Neural cell (in vitro differentiated cells): ENCODE measurements around the gene LYPLAL1. TPM values are rescaled to one million over a fixed set of nuclear protein-coding genes. Genes with fewer than 3 reads are reported as not detected.

ENCODE experiments used
- H2AFZ ChIP-seq: fragments of 200-600, 300-800 bp; sonication (generic), shearing (Covaris generic); 2 replicates; pipeline ENCODE4 v1.6.0; 2014; ENCODE audit warnings: low read depth, mild to moderate bottlenecking, antibody characterized with exemption, low read length, moderate library complexity
- H3F3A ChIP-seq: fragments of 200-600 bp; shearing (Covaris generic); 2 replicates; pipeline ENCODE4 v1.6.1; 2016; ENCODE audit warnings: mild to moderate bottlenecking, moderate library complexity, mixed read lengths, antibody characterized with exemption, low read length; ENCODE audit not compliant: insufficient read depth, poor library complexity, severe bottlenecking
- H3K27ac ChIP-seq: fragments of 200-600, 300-800 bp; sonication (generic), shearing (Covaris generic); 2 replicates; pipeline ENCODE4 v1.5.1; 2014; ENCODE audit warnings: mild to moderate bottlenecking, low read length, moderate library complexity
- H3K27me3 ChIP-seq: fragments of 300-800, 200-600 bp; sonication (generic), shearing (Covaris generic); 2 replicates; pipeline ENCODE4 v1.6.0; 2014; ENCODE audit warnings: mild to moderate bottlenecking, low read depth, low read length, moderate library complexity; ENCODE audit not compliant: insufficient read depth
- H3K36me3 ChIP-seq: fragments of 300-800, 200-600 bp; sonication (generic), shearing (Covaris generic); 2 replicates; pipeline ENCODE4 v1.5.1; 2014; ENCODE audit warnings: mild to moderate bottlenecking, antibody characterized with exemption, low read length, moderate library complexity; ENCODE audit not compliant: insufficient read depth
- H3K4me2 ChIP-seq: fragments of 300-800, 200-600 bp; sonication (generic), shearing (Covaris generic); 2 replicates; pipeline ENCODE4 v1.6.0; 2014; ENCODE audit warnings: mild to moderate bottlenecking, low read length
- H3K4me3 ChIP-seq: fragments of 300-800, 200-600 bp; sonication (generic), shearing (Covaris generic); 2 replicates; pipeline ENCODE4 v1.5.1; 2014; ENCODE audit warnings: mild to moderate bottlenecking, low read length, moderate library complexity
- H3K79me2 ChIP-seq: fragments of 200-600 bp; shearing (Covaris generic); replicated peaks from 2 replicates; pipeline ENCODE4 v1.6.0; 2014; ENCODE audit warnings: mild to moderate bottlenecking, low read length, moderate library complexity; ENCODE audit not compliant: insufficient read depth
- H3K9ac ChIP-seq: fragments of 300-800, 200-600 bp; sonication (generic), shearing (Covaris generic); 2 replicates; pipeline ENCODE4 v1.6.1; 2016; ENCODE audit warnings: mild to moderate bottlenecking, low read length, mixed read lengths
- H3K9me2 ChIP-seq: fragments of 200-600 bp; shearing (Covaris generic); 2 replicates; pipeline ENCODE4 v1.6.1; 2016; ENCODE audit warnings: mild to moderate bottlenecking, low read length, mixed read lengths; ENCODE audit not compliant: insufficient read depth
- H3K9me3 ChIP-seq: fragments of 200-600, 300-800 bp; sonication (generic), shearing (Covaris generic); 2 replicates; pipeline ENCODE4 v1.6.1; 2016; ENCODE audit warnings: mild to moderate bottlenecking, mixed run types, low read length, moderate library complexity, mixed read lengths
- H4K20me1 ChIP-seq: fragments of 200-600 bp; shearing (Covaris generic); 2 replicates; pipeline ENCODE4 v1.6.1; 2016; ENCODE audit warnings: mild to moderate bottlenecking, mixed run types; ENCODE audit not compliant: insufficient read depth
- EP300 ChIP-seq: fragments of 450-650 bp; conservative IDR thresholded peaks from 2 replicates; pipeline ENCODE4 v1.6.1; 2014; ENCODE audit warnings: antibody characterized with exemption, mild to moderate bottlenecking, moderate library complexity; ENCODE audit not compliant: poor library complexity, severe bottlenecking
- EZH2 ChIP-seq: fragments of 200-600, 300-800 bp; shearing (Covaris generic), sonication (generic); IDR thresholded peaks from 2 replicates; pipeline ENCODE4 v1.6.1; 2014; ENCODE audit warnings: antibody characterized with exemption, low read length, borderline replicate concordance, mild to moderate bottlenecking; ENCODE audit not compliant: insufficient read depth, poor library complexity, severe bottlenecking
- MXI1 ChIP-seq: fragments of 450-650 bp; conservative IDR thresholded peaks from 2 replicates; pipeline ENCODE4 v1.6.1; 2014; ENCODE audit warnings: antibody characterized with exemption, mild to moderate bottlenecking; ENCODE audit not compliant: poor library complexity, severe bottlenecking
- POLR2AphosphoS5 ChIP-seq: IDR thresholded peaks from 2 replicates; pipeline ENCODE4 v1.6.1; 2012
- RAD21 ChIP-seq: fragments of 450-650 bp; conservative IDR thresholded peaks from 2 replicates; pipeline ENCODE4 v1.6.1; 2014; ENCODE audit warnings: antibody characterized with exemption, mild to moderate bottlenecking, moderate library complexity
- REST ChIP-seq: IDR thresholded peaks from 2 replicates; pipeline ENCODE4 v1.6.1; 2012; ENCODE audit warnings: borderline replicate concordance
- SMC3 ChIP-seq: fragments of 450-650 bp; conservative IDR thresholded peaks from 2 replicates; pipeline ENCODE4 v1.6.1; 2014; ENCODE audit warnings: antibody characterized with exemption, mild to moderate bottlenecking, moderate library complexity; ENCODE audit not compliant: poor library complexity
- TAF1 ChIP-seq: IDR thresholded peaks from 2 replicates; pipeline ENCODE4 v1.6.1; 2012; ENCODE audit warnings: low read depth
- polyA plus RNA-seq: library from polyadenylated mRNA; depleted of rRNA; stranded (reverse); fragments of >200 nt; gene quantifications from 2 replicates; pipeline ENCODE4 v1.2.3, GENCODE V29; 2014
- TF ChIP-seq, protein P1 (sequence below): fragments of 450-650 bp; IDR thresholded peaks from 2 replicates; pipeline ENCODE4 v1.5.1; 2014; ENCODE audit warnings: antibody characterized with exemption, mild to moderate bottlenecking, moderate library complexity; ENCODE audit not compliant: poor library complexity, severe bottlenecking

The LYPLAL1 gene
- polyA plus RNA-seq, 1 donor from 2014 or later: 38.1 TPM

DNA sequence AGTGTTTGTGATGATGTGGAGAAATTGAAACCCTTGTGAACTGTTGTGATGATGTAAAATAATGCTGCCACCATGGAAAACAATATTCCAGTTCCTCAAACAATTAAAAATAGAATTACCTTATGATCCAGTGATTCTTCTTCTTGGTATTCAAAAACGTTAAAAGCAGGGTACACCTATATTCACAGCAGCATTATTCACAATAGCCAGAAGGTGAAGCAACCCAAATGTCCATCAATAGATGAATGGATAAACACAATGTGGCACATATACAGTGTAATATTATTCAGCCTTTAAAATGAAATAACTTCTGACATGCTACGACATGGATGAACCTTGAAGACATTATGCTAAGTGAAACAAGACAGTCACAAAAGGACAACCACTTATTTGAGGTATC is 59.2 kb downstream of the LYPLAL1 start:
- H3K9ac ChIP-seq: no peak overlapping the region
- H2AFZ ChIP-seq: no peak overlapping the region
- TF ChIP-seq SMC3 (no peak), RAD21 (no peak), REST (no peak), TAF1 (no peak), EZH2 (no peak)
- TF ChIP-seq, protein P1, sequence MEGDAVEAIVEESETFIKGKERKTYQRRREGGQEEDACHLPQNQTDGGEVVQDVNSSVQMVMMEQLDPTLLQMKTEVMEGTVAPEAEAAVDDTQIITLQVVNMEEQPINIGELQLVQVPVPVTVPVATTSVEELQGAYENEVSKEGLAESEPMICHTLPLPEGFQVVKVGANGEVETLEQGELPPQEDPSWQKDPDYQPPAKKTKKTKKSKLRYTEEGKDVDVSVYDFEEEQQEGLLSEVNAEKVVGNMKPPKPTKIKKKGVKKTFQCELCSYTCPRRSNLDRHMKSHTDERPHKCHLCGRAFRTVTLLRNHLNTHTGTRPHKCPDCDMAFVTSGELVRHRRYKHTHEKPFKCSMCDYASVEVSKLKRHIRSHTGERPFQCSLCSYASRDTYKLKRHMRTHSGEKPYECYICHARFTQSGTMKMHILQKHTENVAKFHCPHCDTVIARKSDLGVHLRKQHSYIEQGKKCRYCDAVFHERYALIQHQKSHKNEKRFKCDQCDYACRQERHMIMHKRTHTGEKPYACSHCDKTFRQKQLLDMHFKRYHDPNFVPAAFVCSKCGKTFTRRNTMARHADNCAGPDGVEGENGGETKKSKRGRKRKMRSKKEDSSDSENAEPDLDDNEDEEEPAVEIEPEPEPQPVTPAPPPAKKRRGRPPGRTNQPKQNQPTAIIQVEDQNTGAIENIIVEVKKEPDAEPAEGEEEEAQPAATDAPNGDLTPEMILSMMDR: no peak
- no peak overlapping the region for H3K4me2 ChIP-seq
- H3K79me2 ChIP-seq: no peaks in the 10 kb centered on the region
- no peaks in the 10 kb centered on the region for H4K20me1 ChIP-seq
- H3K9me2 ChIP-seq: no peaks in the 10 kb centered on the region
- H3K9me3 ChIP-seq: no peaks in the 10 kb centered on the region
- H3K27me3 ChIP-seq: no peaks in the 10 kb centered on the region
- no peak overlapping the region for H3K27ac ChIP-seq
- no peaks in the 10 kb centered on the region for H3F3A ChIP-seq
- H3K36me3 ChIP-seq: no peaks in the 10 kb centered on the region
- no peak overlapping the region for H3K4me3 ChIP-seq

- Histone ChIP-seq H3K27ac (no peak overlapping the region), H3K79me2 (no peaks in the 10 kb centered on the region), H3K4me3 (no peak overlapping the region), H3K36me3 (no peaks in the 10 kb centered on the region), H3K9ac (no peak overlapping the region), H3F3A (no peaks in the 10 kb centered on the region), H4K20me1 (no peaks in the 10 kb centered on the region), H3K4me2 (no peak overlapping the region), H3K27me3 (no peaks in the 10 kb centered on the region), H3K9me3 (no peaks in the 10 kb centered on the region), H3K9me2 (no peaks in the 10 kb centered on the region), H2AFZ (no peak overlapping the region)
- TF ChIP-seq MXI1 (no peak), POLR2AphosphoS5 (no peak), TAF1 (no peak), EP300 (no peak), EZH2 (no peak), SMC3 (no peak), RAD21 (no peak), REST (no peak)
- TF ChIP-seq, protein P1: no peak
Measured at GRCh38 chr1:219235903-219236481, 62.3 kb downstream of the LYPLAL1 start.
